Measurements from ENCODE around the gene TRAPPC10. TPM values are rescaled to one million over a fixed set of nuclear protein-coding genes. Genes with fewer than 3 reads are reported as not detected.

TRAPPC10 gene
- total RNA-seq, 2 donors from 2014 or later = 45.9 to 47.9 TPM

- peaks cover 0 to 6% of the 10 kb centered on the region in 2 donors for H3K4me1 ChIP-seq (ENCODE audit: control insufficient read depth in 1 of 2, low read depth in 2 of 2)
- H3K9me3 ChIP-seq = no peaks in the 10 kb centered on the region
- H3K27me3 ChIP-seq (replicated peaks; ENCODE audit: insufficient read depth) = no peaks in the 10 kb centered on the region
- H3K27ac ChIP-seq = no peak overlapping the region
- no peak overlapping the region for H3K4me3 ChIP-seq
- no peak for ATAC-seq (ENCODE audit: insufficient number of reproducible peaks, low FRiP score, low read depth)
- TF ChIP-seq, protein P1, sequence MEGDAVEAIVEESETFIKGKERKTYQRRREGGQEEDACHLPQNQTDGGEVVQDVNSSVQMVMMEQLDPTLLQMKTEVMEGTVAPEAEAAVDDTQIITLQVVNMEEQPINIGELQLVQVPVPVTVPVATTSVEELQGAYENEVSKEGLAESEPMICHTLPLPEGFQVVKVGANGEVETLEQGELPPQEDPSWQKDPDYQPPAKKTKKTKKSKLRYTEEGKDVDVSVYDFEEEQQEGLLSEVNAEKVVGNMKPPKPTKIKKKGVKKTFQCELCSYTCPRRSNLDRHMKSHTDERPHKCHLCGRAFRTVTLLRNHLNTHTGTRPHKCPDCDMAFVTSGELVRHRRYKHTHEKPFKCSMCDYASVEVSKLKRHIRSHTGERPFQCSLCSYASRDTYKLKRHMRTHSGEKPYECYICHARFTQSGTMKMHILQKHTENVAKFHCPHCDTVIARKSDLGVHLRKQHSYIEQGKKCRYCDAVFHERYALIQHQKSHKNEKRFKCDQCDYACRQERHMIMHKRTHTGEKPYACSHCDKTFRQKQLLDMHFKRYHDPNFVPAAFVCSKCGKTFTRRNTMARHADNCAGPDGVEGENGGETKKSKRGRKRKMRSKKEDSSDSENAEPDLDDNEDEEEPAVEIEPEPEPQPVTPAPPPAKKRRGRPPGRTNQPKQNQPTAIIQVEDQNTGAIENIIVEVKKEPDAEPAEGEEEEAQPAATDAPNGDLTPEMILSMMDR (IDR thresholded peaks at IDR 0.05) = no peak
- peaks cover 48% of the 10 kb centered on the region for H3K36me3 ChIP-seq
- DNase-seq (ENCODE audit: low spot score) = no peak
Measured at GRCh38 chr21:44085491-44086321, 73.6 kb downstream of the TRAPPC10 start.

DNA sequence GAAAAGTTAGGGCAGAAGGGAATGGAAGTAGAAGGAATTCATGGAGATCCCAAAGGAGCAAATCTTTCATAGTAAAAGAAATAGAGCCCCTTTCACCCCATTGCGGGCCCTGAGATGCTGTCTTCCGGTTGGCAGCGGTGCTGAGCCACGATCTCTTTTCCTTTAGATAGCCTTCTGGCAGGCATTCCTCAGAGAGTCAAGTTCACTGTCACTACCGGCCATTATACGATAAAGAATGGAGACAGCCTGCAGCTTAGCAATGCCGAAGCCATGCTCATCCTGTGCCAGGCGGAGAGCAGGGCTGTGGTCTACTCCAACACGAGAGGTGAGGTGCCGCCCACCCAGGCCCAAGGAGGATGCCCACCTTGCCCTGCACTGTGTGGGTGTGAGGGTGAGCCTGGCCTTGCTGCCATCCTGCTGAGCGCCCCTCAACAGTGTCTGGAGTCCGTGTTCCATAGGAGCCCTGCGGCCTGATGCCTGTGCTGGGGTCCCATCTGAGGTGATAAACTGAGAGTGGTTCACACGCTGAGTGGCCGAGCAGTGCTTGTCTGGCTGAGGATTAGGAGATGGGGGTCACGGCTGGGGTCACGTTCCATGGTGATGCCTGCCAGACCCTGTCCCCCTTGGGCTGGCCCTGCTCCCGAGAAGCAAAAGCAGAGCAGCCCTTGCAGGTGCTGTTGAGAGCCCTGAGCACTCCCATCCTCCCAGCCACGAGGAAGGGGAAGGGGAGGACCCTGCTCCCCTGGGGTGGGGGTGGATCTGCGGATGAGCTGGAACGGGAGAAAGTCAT, 74.7 kb downstream of the TRAPPC10 start:
- Histone ChIP-seq H3K36me3 (peaks cover 48% of the 10 kb centered on the region), H3K4me1 (ENCODE audit: control insufficient read depth in 1 of 2, low read depth in 2 of 2) (peaks cover 0 to 6% of the 10 kb centered on the region in 2 donors)
- no peak for DNase-seq (ENCODE audit: low spot score)

GRCh38 chr21:44087426-44088400, 75.6 kb downstream of the TRAPPC10 start:
- Histone ChIP-seq H3K36me3 (peaks cover 45% of the 10 kb centered on the region), H3K27ac (no peak overlapping the region), H3K4me1 (ENCODE audit: control insufficient read depth in 1 of 2, low read depth in 2 of 2) (peaks cover 0 to 6% of the 10 kb centered on the region in 2 donors), H3K9me3 (no peaks in the 10 kb centered on the region), H3K4me3 (no peak overlapping the region), H3K27me3 (replicated peaks; ENCODE audit: insufficient read depth) (no peaks in the 10 kb centered on the region)
- ATAC-seq (ENCODE audit: insufficient number of reproducible peaks, low FRiP score, low read depth) (no peak), DNase-seq (ENCODE audit: low spot score) (no peak)
- TF ChIP-seq, protein P1 (IDR thresholded peaks at IDR 0.05) = no peak

More for the DNA sequence above, 74.7 kb downstream of the TRAPPC10 start:
- Histone ChIP-seq H3K4me3 (no peak overlapping the region), H3K27ac (no peak overlapping the region), H3K9me3 (no peaks in the 10 kb centered on the region), H3K27me3 (replicated peaks; ENCODE audit: insufficient read depth) (no peaks in the 10 kb centered on the region)
- no peak for ATAC-seq (ENCODE audit: insufficient number of reproducible peaks, low FRiP score, low read depth)
- TF ChIP-seq, protein P1 (IDR thresholded peaks at IDR 0.05) = no peak

DNA sequence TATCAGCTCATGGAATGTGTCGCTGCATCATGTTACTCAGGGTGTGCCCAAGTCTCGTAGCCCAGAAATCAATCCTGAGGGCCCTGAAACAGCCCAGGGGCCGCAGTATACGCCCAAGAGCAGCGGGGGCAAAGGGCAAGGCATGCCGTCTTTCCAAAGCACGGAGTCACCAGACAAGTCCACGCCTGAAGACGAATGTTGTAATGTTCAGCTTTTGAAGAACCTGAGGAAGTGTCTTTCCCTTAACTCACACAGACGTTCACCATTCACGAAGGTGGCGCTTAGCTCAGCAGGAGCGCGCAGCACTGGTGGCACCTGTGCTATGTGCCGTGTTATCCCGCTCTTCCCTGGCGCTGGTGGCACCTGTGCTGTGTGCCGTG, 76.3 kb downstream of the TRAPPC10 start:
- Histone ChIP-seq H3K27me3 (replicated peaks; ENCODE audit: insufficient read depth) (no peaks in the 10 kb centered on the region), H3K9me3 (no peaks in the 10 kb centered on the region), H3K4me1 (ENCODE audit: control insufficient read depth in 1 of 2, low read depth in 2 of 2) (peaks cover 0 to 6% of the 10 kb centered on the region in 2 donors), H3K36me3 (peaks cover 47% of the 10 kb centered on the region), H3K4me3 (no peak overlapping the region), H3K27ac (no peak overlapping the region)
- TF ChIP-seq, protein P1 (IDR thresholded peaks at IDR 0.05) = no peak
- DNase-seq (ENCODE audit: low spot score) (no peak), ATAC-seq (ENCODE audit: insufficient number of reproducible peaks, low FRiP score, low read depth) (no peak)
